HepG2 (cell line): ENCODE results near the gene VPS52. TPM values are rescaled to one million over a fixed set of nuclear protein-coding genes. Genes with fewer than 3 reads are reported as not detected.
A peak's percentile ranks its signal among the peaks of the same experiment; 100 is the strongest.

Experiments
- FOSL2 ChIP-seq: sonication (generic); formaldehyde crosslinking; IDR thresholded peaks from 2 replicates; pipeline ENCODE4 v1.4.0; 2020; ENCODE audit warnings: missing genetic modification reagents
- FOXM1 ChIP-seq: sonication (generic); formaldehyde crosslinking; IDR thresholded peaks from 2 replicates; pipeline ENCODE4 v1.5.0; 2020; ENCODE audit warnings: missing genetic modification reagents
- HDAC1 ChIP-seq: sonication (generic); formaldehyde crosslinking; IDR thresholded peaks from 2 replicates; pipeline ENCODE4 v1.5.1; 2020; ENCODE audit warnings: mild to moderate bottlenecking, missing genetic modification reagents
- KLF11 ChIP-seq: IDR thresholded peaks from 2 replicates; pipeline ENCODE4 v1.6.1; 2016; ENCODE audit warnings: missing compliant biosample characterization
- MED1 ChIP-seq: sonication (generic); formaldehyde crosslinking; IDR thresholded peaks from 2 replicates; pipeline ENCODE4 v1.4.0; 2020; ENCODE audit warnings: missing genetic modification reagents
- NFE2L1 ChIP-seq: sonication (generic); formaldehyde crosslinking; IDR thresholded peaks from 2 replicates; pipeline ENCODE4 v1.4.0; 2020; ENCODE audit warnings: missing genetic modification reagents, mild to moderate bottlenecking, borderline replicate concordance
- RFX1 ChIP-seq: fragments of 450-650 bp; IDR thresholded peaks from 2 replicates; pipeline ENCODE4 v1.6.1; 2017
- SIX4 ChIP-seq: sonication (generic); formaldehyde crosslinking; IDR thresholded peaks from 2 replicates; pipeline ENCODE4 v1.4.0; 2020; ENCODE audit warnings: missing genetic modification reagents
- SP4 ChIP-seq: sonication (generic); formaldehyde crosslinking; IDR thresholded peaks from 2 replicates; pipeline ENCODE4 v1.8.1; 2023; ENCODE audit warnings: mild to moderate bottlenecking, missing genetic modification reagents
- SRSF9 ChIP-seq: fragments of 200-400 bp; formaldehyde crosslinking; IDR thresholded peaks from 2 replicates; pipeline ENCODE4 v1.6.1; 2018; ENCODE audit warnings: borderline replicate concordance, mild to moderate bottlenecking, low read depth, low read length; ENCODE audit not compliant: insufficient read depth, poor library complexity, severe bottlenecking
- ZNF30 ChIP-seq: sonication (generic); formaldehyde crosslinking; IDR thresholded peaks from 2 replicates; pipeline ENCODE4 v1.5.0; 2020; ENCODE audit warnings: mild to moderate bottlenecking, missing genetic modification reagents
- ZSCAN20 ChIP-seq: sonication (generic); formaldehyde crosslinking; IDR thresholded peaks from 2 replicates; pipeline ENCODE4 v1.4.0; 2020; ENCODE audit warnings: missing genetic modification reagents, mild to moderate bottlenecking, borderline replicate concordance
- polyA plus RNA-seq, 8 experiments: library from polyadenylated mRNA; depleted of rRNA in 3 of 8; stranded (reverse) in 7 of 8; unstranded in 1 of 8; fragments of >200 nt; fragmentation: Illumina TruSeq in 4 of 8; extraction: Trizol in 4 of 8; gene quantifications; 2 replicates each; pipeline versions ENCODE4 v1.2.1 to v1.2.3, GENCODE V29; 2011 to 2016; ENCODE audit warnings: low read depth in 4 of 8, missing spikeins in 1 of 8, mixed read lengths in 1 of 8; ENCODE audit not compliant: insufficient read depth in 1 of 8
- total RNA-seq, 5 experiments: library from RNA; depleted of rRNA; stranded (reverse); fragments of >200 nt; fragmentation: Illumina TruSeq; extraction: Trizol; gene quantifications; 2 replicates each; pipeline ENCODE4 v1.2.3, GENCODE V29; 2016; ENCODE audit warnings: low read depth in 1 of 5
- TF ChIP-seq, protein P1 (sequence below): sonication (generic); formaldehyde crosslinking; IDR thresholded peaks from 2 replicates; pipeline ENCODE4 v1.8.0; 2022; ENCODE audit warnings: missing genetic modification reagents, low read depth, mild to moderate bottlenecking, borderline replicate concordance
- TF ChIP-seq, protein P2 (sequence below): sonication (generic); formaldehyde crosslinking; IDR thresholded peaks from one replicate; pipeline ENCODE4 v1.5.1; 2020; ENCODE audit warnings: mild to moderate bottlenecking, missing genetic modification reagents; ENCODE audit errors: not compliant biosample characterization
- TF ChIP-seq, protein P3 (sequence below): sonication (generic); formaldehyde crosslinking; IDR thresholded peaks from 2 replicates; pipeline ENCODE4 v1.4.0; 2020; ENCODE audit warnings: mild to moderate bottlenecking, missing genetic modification reagents, borderline replicate concordance

Gene VPS52
- total and polyA plus RNA-seq, 2 of the 13 experiments (the other 11 are each of a cell fraction or from before 2014, with no cell fraction given) = 48.9 to 85.5 TPM

DNA sequence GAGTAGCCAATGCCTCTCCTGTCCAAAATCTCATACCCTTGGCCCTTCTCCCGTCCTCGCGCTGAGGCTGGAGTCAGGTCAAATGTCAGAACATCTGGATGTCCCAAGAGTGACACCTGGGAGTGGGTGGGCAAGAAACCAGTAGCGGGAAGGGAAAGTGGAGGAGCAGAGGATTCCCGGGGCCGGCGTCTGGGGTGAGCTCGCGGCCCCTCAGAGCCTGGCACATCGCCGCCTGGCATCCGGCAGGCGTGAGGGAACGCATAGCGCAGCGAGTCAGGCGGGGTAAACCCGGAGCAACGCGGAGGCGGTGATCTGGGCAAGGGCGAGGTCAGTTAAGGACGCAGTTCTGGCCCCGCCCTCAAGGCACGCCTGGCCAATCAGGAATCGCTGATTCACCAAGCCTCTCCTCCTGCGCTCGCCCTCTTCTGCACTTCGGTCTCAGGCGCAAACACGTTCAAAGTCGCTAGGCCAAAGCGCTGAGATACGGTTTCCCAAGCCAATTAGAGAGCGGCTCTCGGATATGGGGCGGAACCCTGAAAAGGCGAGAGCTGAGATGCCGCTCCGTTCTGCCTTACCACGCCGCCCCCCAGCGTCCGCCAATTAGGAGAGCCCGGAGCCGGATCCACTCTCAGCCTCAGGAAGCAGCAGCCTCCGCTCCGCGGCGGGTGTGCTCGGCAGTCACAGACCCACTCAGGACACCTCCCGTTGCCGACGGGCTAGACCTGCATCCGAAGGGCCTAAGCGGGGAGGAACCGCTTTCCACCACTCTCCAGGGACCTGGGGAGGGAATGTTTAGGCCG is 22.5 kb downstream of the VPS52 start (continued):
- TF ChIP-seq, protein P1, sequence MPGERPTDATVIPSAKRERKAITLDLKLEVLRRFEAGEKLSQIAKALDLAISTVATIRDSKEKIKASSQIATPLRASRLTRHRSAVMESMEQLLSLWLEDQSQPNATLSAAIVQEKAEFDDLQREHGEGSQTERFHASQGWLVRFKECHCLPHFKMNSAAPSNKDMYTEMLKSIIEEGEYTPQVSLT (CRISPR knock-in tag) = no peak
- TF ChIP-seq SP4 (CRISPR knock-in tag) = peak; percentile 95
- no peak for TF ChIP-seq FOXM1 (CRISPR knock-in tag)
- no peak for TF ChIP-seq KLF11 (CRISPR knock-in tag)
- no peak for TF ChIP-seq SRSF9
- TF ChIP-seq MED1 (CRISPR knock-in tag) = peak; percentile 68
- peak; percentile 80 for TF ChIP-seq FOSL2 (CRISPR knock-in tag)
- no peak for TF ChIP-seq ZNF30 (CRISPR knock-in tag)
- TF ChIP-seq RFX1 = no peak
- TF ChIP-seq, protein P2, sequence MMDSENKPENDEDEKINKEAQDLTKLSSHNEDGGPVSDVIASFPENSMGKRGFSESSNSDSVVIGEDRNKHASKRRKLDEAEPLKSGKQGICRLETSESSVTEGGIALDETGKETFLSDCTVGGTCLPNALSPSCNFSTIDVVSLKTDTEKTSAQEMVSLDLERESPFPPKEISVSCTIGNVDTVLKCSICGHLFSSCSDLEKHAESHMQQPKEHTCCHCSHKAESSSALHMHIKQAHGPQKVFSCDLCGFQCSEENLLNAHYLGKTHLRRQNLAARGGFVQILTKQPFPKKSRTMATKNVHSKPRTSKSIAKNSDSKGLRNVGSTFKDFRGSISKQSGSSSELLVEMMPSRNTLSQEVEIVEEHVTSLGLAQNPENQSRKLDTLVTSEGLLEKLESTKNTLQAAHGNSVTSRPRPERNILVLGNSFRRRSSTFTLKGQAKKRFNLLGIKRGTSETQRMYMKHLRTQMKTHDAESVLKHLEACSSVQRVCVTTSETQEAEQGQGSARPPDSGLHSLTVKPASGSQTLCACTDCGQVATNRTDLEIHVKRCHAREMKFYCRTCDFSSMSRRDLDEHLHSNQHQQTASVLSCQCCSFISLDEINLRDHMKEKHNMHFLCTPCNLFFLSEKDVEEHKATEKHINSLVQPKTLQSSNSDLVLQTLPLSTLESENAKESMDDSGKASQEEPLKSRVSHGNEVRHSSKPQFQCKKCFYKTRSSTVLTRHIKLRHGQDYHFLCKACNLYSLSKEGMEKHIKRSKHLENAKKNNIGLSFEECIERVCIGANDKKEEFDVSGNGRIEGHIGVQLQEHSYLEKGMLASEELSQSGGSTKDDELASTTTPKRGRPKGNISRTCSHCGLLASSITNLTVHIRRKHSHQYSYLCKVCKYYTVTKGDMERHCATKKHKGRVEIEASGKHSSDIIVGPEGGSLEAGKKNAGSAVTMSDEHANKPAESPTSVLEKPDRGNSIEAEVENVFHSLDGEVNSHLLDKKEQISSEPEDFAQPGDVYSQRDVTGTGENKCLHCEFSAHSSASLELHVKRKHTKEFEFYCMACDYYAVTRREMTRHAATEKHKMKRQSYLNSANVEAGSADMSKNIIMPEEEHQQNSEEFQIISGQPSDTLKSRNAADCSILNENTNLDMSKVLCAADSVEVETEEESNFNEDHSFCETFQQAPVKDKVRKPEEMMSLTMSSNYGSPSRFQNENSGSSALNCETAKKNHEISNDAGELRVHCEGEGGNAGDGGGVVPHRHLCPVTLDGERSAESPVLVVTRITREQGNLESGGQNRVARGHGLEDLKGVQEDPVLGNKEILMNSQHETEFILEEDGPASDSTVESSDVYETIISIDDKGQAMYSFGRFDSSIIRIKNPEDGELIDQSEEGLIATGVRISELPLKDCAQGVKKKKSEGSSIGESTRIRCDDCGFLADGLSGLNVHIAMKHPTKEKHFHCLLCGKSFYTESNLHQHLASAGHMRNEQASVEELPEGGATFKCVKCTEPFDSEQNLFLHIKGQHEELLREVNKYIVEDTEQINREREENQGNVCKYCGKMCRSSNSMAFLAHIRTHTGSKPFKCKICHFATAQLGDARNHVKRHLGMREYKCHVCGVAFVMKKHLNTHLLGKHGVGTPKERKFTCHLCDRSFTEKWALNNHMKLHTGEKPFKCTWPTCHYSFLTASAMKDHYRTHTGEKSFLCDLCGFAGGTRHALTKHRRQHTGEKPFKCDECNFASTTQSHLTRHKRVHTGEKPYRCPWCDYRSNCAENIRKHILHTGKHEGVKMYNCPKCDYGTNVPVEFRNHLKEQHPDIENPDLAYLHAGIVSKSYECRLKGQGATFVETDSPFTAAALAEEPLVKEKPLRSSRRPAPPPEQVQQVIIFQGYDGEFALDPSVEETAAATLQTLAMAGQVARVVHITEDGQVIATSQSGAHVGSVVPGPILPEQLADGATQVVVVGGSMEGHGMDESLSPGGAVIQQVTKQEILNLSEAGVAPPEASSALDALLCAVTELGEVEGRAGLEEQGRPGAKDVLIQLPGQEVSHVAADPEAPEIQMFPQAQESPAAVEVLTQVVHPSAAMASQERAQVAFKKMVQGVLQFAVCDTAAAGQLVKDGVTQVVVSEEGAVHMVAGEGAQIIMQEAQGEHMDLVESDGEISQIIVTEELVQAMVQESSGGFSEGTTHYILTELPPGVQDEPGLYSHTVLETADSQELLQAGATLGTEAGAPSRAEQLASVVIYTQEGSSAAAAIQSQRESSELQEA (CRISPR knock-in tag) = peak; percentile 77
- TF ChIP-seq HDAC1 = peak; percentile 70
- no peak for TF ChIP-seq NFE2L1
- TF ChIP-seq SIX4 = peak; percentile 14; the same call in 1 of the 2 replicates
- TF ChIP-seq ZSCAN20 (CRISPR knock-in tag) = peak; percentile 71; the same call in 1 of the 2 replicates
- TF ChIP-seq, protein P3, sequence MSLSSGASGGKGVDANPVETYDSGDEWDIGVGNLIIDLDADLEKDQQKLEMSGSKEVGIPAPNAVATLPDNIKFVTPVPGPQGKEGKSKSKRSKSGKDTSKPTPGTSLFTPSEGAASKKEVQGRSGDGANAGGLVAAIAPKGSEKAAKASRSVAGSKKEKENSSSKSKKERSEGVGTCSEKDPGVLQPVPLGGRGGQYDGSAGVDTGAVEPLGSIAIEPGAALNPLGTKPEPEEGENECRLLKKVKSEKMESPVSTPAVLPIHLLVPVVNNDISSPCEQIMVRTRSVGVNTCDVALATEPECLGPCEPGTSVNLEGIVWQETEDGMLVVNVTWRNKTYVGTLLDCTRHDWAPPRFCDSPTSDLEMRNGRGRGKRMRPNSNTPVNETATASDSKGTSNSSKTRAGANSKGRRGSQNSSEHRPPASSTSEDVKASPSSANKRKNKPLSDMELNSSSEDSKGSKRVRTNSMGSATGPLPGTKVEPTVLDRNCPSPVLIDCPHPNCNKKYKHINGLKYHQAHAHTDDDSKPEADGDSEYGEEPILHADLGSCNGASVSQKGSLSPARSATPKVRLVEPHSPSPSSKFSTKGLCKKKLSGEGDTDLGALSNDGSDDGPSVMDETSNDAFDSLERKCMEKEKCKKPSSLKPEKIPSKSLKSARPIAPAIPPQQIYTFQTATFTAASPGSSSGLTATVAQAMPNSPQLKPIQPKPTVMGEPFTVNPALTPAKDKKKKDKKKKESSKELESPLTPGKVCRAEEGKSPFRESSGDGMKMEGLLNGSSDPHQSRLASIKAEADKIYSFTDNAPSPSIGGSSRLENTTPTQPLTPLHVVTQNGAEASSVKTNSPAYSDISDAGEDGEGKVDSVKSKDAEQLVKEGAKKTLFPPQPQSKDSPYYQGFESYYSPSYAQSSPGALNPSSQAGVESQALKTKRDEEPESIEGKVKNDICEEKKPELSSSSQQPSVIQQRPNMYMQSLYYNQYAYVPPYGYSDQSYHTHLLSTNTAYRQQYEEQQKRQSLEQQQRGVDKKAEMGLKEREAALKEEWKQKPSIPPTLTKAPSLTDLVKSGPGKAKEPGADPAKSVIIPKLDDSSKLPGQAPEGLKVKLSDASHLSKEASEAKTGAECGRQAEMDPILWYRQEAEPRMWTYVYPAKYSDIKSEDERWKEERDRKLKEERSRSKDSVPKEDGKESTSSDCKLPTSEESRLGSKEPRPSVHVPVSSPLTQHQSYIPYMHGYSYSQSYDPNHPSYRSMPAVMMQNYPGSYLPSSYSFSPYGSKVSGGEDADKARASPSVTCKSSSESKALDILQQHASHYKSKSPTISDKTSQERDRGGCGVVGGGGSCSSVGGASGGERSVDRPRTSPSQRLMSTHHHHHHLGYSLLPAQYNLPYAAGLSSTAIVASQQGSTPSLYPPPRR = peak; percentile 45
